ENCODE measurements around the gene XPO6.

The XPO6 gene

DNA sequence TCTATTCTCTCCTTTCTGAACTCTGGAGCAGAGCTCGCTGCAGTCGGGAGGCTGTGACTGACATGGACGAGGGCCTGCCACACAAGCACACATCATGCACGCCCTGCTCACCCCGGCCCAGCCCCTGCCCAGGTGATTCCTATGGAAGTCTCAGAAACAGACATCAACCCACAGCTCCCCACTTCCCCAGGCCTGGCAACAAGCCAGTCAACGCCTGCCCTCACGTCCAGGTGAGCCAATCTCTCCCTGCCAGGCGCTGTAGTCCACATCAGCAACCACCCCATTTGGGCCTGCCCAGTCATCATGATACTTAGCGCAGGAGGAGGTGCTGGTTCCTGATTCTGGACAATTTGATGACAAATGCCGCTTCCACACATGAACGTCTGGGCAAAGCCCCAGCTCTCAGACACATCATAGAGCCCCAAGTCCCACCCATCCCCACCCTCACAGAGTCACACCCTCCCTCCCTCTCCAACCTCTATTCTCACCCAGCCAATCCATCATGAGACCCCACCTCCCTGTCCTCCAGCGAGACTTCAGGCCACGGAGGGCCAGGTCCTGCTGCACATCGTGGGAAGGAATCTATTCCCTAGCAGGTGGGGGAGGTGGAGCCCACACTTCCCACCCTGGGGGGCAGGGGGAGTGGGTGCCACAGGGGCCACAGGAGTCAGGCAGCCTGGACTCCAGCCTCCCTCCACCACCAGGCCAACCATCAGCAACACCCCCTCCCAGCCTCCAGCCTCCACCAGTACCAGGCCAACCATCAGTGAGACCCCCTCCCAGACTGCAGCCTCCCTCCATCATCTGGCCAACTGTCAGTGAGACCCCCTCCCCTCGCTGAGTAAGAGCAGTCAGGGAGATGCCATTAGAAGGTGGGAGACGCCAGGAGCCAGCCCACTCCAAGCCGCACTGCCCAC, 114.5 kb downstream of the XPO6 start:
- ChIA-PET POLR2A (no interaction called here), CTCF (no interaction called here)
- Histone ChIP-seq H3K36me3 (ENCODE audit: control insufficient read depth in 2 of 2, insufficient read depth in 1 of 2, low read length in 2 of 2) (peaks cover 4 to 52% of the 10 kb centered on the region in 2 experiments; a peak in 2 of 3 replicates), H3K9me3 (ENCODE audit: control insufficient read depth, insufficient read depth, low read depth, low read length) (no peaks in the 10 kb centered on the region), H3K4me3 (ENCODE audit: low read depth, low read length) (no peak overlapping the region), H3K4me1 (ENCODE audit: control insufficient read depth, insufficient read depth, low read length) (no peaks in the 10 kb centered on the region), H3K27ac (ENCODE audit: extremely low read depth, low read depth, low read length) (no peak overlapping the region)
- TF ChIP-seq ZNF600 (tag by site-specific recombination; IDR thresholded peaks at IDR 0.05), result 0 out of 2 replicates have a peak, but pooled peaks have one; percentile 25
- TF ChIP-seq KLF1 (tag by site-specific recombination; IDR thresholded peaks at IDR 0.05), result peak; percentile 81
- TF ChIP-seq ZNF311 (tag by site-specific recombination; IDR thresholded peaks at IDR 0.05; ENCODE audit: borderline replicate concordance), result no peak
- TF ChIP-seq ZNF707 (tag by site-specific recombination; IDR thresholded peaks at IDR 0.05), result no peak
- no peak for TF ChIP-seq ZNF350 (tag by site-specific recombination; IDR thresholded peaks at IDR 0.05)
- 0 out of 2 replicates have a peak, but pooled peaks have one; percentile 6 for TF ChIP-seq ZFHX2 (tag by site-specific recombination; conservative IDR thresholded peaks at IDR 0.05)
- no peak for TF ChIP-seq GLIS1 (tag by site-specific recombination; IDR thresholded peaks at IDR 0.05)
- TF ChIP-seq ZBTB6 (tag by site-specific recombination; IDR thresholded peaks at IDR 0.05), result no peak
- TF ChIP-seq ZNF664 (tag by site-specific recombination; IDR thresholded peaks at IDR 0.05), result no peak
- TF ChIP-seq EGR2 (tag by site-specific recombination; IDR thresholded peaks at IDR 0.05; ENCODE audit: low read depth), result peak; percentile 52
- TF ChIP-seq ZNF548 (tag by site-specific recombination; IDR thresholded peaks at IDR 0.05), result no peak
- no peak for TF ChIP-seq ZNF629 (tag by site-specific recombination; IDR thresholded peaks at IDR 0.05)
- no peak for TF ChIP-seq ZNF19 (tag by site-specific recombination; IDR thresholded peaks at IDR 0.05; ENCODE audit: low read depth)
- TF ChIP-seq PRDM4 (tag by site-specific recombination; IDR thresholded peaks at IDR 0.05), result no peak

DNA sequence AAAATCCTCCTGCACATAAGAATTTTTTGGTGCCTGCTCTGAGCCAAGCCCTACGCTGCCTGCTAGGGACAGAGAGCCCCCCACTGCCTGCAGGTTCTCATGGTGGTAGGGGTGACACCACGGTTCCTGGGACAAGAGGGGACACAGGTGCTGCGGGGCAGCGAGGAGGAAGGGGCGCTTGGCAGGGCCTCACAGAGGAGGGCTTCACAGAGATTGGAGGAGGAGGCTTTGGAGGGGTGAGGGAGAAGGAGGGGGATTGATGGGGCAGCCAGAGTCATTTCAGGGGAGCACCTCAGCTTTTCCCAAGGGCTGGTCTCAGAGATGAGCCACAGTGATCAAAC, 118.4 kb downstream of the XPO6 start:
- TF ChIP-seq ZNF16 (tag by site-specific recombination; IDR thresholded peaks at IDR 0.05; ENCODE audit: low read depth) (no peak), ZSCAN23 (tag by site-specific recombination; IDR thresholded peaks at IDR 0.05) (no peak), ZNF514 (tag by site-specific recombination; IDR thresholded peaks at IDR 0.05) (no peak), ZBTB17 (tag by site-specific recombination; IDR thresholded peaks at IDR 0.05) (no peak), ZNF664 (tag by site-specific recombination; IDR thresholded peaks at IDR 0.05) (no peak), ZNF48 (tag by site-specific recombination; IDR thresholded peaks at IDR 0.05) (no peak), ZNF157 (tag by site-specific recombination; IDR thresholded peaks at IDR 0.05) (no peak), ZNF10 (tag by site-specific recombination; IDR thresholded peaks at IDR 0.05) (no peak), ZNF610 (tag by site-specific recombination; IDR thresholded peaks at IDR 0.05; ENCODE audit: borderline replicate concordance) (no peak), ZNF624 (tag by site-specific recombination; IDR thresholded peaks at IDR 0.05) (no peak), ZNF843 (tag by site-specific recombination; IDR thresholded peaks at IDR 0.05) (no peak), ZNF404 (tag by site-specific recombination; IDR thresholded peaks at IDR 0.05) (no peak), ZNF211 (tag by site-specific recombination; IDR thresholded peaks at IDR 0.05; ENCODE audit: low read depth) (no peak), ZNF701 (tag by site-specific recombination; IDR thresholded peaks at IDR 0.05) (no peak), ZNF621 (tag by site-specific recombination; IDR thresholded peaks at IDR 0.05) (no peak), ZNF571 (tag by site-specific recombination; IDR thresholded peaks at IDR 0.05) (no peak), ZNF184 (tag by site-specific recombination; IDR thresholded peaks at IDR 0.05) (no peak), GFI1B (tag by site-specific recombination; IDR thresholded peaks at IDR 0.05) (no peak)
- CTCF ChIA-PET, result no interaction called here
- POLR2A ChIA-PET, result interaction anchor here (0.5 kb wide), 1 partner anchor 17 kb away, joined by 6 read pairs; no protein-coding TSS in a partner anchor
- H3K9me3 ChIP-seq (ENCODE audit: control insufficient read depth, insufficient read depth, low read depth, low read length), result no peaks in the 10 kb centered on the region
- peaks cover 0 to 17% of the 10 kb centered on the region in 2 experiments; a peak in 2 of 3 replicates for H3K36me3 ChIP-seq (ENCODE audit: control insufficient read depth in 2 of 2, insufficient read depth in 1 of 2, low read length in 2 of 2)
- H3K27ac ChIP-seq (ENCODE audit: extremely low read depth, low read depth, low read length), result no peak overlapping the region
- H3K4me1 ChIP-seq (ENCODE audit: control insufficient read depth, insufficient read depth, low read length), result no peaks in the 10 kb centered on the region
- no peak overlapping the region for H3K4me3 ChIP-seq (ENCODE audit: low read depth, low read length)

Measured in HEK293 (cell line).